Iris pigment epithelial cell (primary cell): ENCODE measurements around the gene XRCC4.

Experiments used
- DNase-seq: peaks from one replicate; pipeline ENCODE4 v3.0.0-alpha.2; 2011; ENCODE audit warnings: low read depth

The XRCC4 gene

GRCh38 chr5:83071286-83072051 lies 5.9 kb upstream of the XRCC4 start:
- DNase-seq: peak; percentile 5

- DNase-seq: no peak
Measured at GRCh38 chr5:83072966-83073365, 4.4 kb upstream of the XRCC4 start.

GRCh38 chr5:83077662-83078261 lies 415 bp downstream of the XRCC4 start:
- peak; percentile 46 for DNase-seq

GRCh38 chr5:83082750-83083149 lies 5.4 kb downstream of the XRCC4 start:
- DNase-seq: no peak

- no peak for DNase-seq
Measured at GRCh38 chr5:83084336-83084735, 7.0 kb downstream of the XRCC4 start.

- no peak for DNase-seq
Measured at GRCh38 chr5:83085106-83085505, 7.8 kb downstream of the XRCC4 start.

GRCh38 chr5:83090169-83090568 lies 12.8 kb downstream of the XRCC4 start:
- no peak for DNase-seq

- DNase-seq: no peak
Measured at GRCh38 chr5:83092619-83093018, 15.3 kb downstream of the XRCC4 start.

- no peak for DNase-seq
Measured at GRCh38 chr5:83093692-83094091, 16.3 kb downstream of the XRCC4 start.

GRCh38 chr5:83095163-83095956 lies 18.0 kb downstream of the XRCC4 start:
- no peak for DNase-seq

- DNase-seq: peak; percentile 80
Measured at GRCh38 chr5:83095957-83096539, 18.7 kb downstream of the XRCC4 start.

GRCh38 chr5:83096660-83097339 lies 19.5 kb downstream of the XRCC4 start:
- DNase-seq: peak; percentile 30

GRCh38 chr5:83097689-83098231 lies 20.4 kb downstream of the XRCC4 start:
- DNase-seq: peak; percentile 69

- DNase-seq: no peak
Measured at GRCh38 chr5:83099001-83099400, 21.7 kb downstream of the XRCC4 start.

- no peak for DNase-seq
Measured at GRCh38 chr5:83099445-83099844, 22.1 kb downstream of the XRCC4 start.

- no peak for DNase-seq
Measured at GRCh38 chr5:83101514-83101913, 24.2 kb downstream of the XRCC4 start.

GRCh38 chr5:83102364-83102980 lies 25.1 kb downstream of the XRCC4 start:
- peak; percentile 58 for DNase-seq

GRCh38 chr5:83104021-83104420 lies 26.7 kb downstream of the XRCC4 start:
- peak; percentile 16 for DNase-seq

GRCh38 chr5:83107692-83108420 lies 30.5 kb downstream of the XRCC4 start:
- DNase-seq: peak; percentile 6

GRCh38 chr5:83109380-83109779 lies 32.0 kb downstream of the XRCC4 start:
- no peak for DNase-seq

- no peak for DNase-seq
Measured at GRCh38 chr5:83115816-83116215, 38.5 kb downstream of the XRCC4 start.
